CMK (cell line): ENCODE results near the gene STRC.
"Not testable (repeated sequence)": the region's sequence is repeated elsewhere in the genome, so short reads cannot be mapped to it uniquely, and the experiment has no call there.

Experiments used
- DNase-seq: peaks from one replicate; pipeline ENCODE4 v3.0.0-alpha.2; 2010; ENCODE audit warnings: low read depth

STRC gene

DNA sequence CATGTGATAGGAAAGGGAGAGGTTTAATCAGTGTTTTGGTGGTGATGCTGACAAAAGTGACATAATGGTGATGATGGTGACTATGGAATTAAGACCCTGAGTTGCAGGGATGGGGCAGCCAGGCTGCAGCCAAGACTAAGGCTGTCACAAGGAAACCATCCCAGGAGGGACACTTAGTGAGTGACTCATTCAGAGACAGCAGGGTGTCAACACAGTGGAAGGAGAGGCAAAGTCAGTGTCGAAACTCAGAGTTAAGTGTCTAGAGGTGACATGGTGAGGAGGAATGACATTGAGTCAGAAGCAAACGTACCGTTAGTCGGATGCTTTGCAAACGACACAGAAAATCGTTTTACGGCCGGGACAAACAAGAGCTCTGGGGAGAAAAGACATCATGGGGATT lies 54.8 kb downstream of the STRC start:
- not testable (repeated sequence) for DNase-seq

DNA sequence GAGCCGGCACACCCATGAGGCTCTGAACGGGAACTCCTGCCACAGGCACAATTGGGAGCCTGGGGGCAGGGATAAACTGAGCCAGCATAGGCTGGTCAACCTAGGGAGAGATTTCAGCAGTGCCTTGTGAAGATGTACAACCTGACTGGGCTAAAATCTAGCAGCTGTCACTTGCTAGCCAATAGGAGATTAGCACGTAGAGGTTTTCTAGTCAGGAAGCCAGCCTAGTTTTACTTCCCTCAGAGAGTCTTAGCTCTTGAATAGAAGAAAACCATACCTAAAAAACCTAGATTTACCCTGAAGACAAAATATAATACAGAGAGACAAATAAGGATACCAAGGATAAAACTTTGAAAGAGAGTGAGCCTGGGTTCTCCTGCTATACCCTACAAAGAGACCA lies 55.8 kb downstream of the STRC start:
- DNase-seq = not testable (repeated sequence)

DNA sequence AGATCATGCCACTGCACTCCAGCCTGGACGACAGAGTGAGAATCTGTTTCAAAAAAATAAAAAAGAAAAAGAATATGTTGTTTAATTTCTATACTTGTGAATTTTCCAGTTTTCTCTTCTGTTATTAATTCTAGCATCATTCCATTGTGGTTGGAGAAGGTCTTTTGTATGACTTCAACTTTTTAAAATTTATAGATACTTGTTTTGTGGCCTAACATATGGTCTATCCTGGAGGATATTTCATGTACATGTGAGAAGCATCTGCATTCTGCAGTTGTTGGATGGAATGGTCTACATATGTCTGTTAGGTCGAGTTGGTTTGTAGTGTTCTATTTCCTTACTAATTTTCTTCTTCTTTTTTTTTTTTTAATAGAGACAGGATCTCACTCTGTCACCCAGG lies 65.6 kb downstream of the STRC start:
- DNase-seq = no peak

DNA sequence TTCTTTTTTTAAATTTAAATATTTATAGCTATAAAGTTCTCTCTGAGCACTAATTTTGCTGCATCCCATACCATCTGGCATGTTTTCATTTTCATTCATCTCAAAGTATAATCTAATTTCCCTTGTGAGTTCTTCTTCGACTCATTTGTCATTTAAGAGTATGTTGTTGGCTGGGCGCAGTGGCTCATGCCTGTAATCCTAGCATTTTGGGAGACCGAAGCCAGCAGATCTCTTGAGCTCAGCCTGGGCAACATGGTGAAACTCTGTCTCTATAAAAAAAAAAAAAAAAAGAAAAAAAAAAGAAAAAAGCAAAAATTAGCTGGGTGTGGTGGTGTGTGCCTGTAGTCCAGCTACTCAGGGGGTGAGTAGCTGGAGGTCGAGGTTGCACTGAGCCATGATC lies 66.3 kb downstream of the STRC start:
- DNase-seq = no peak

DNA sequence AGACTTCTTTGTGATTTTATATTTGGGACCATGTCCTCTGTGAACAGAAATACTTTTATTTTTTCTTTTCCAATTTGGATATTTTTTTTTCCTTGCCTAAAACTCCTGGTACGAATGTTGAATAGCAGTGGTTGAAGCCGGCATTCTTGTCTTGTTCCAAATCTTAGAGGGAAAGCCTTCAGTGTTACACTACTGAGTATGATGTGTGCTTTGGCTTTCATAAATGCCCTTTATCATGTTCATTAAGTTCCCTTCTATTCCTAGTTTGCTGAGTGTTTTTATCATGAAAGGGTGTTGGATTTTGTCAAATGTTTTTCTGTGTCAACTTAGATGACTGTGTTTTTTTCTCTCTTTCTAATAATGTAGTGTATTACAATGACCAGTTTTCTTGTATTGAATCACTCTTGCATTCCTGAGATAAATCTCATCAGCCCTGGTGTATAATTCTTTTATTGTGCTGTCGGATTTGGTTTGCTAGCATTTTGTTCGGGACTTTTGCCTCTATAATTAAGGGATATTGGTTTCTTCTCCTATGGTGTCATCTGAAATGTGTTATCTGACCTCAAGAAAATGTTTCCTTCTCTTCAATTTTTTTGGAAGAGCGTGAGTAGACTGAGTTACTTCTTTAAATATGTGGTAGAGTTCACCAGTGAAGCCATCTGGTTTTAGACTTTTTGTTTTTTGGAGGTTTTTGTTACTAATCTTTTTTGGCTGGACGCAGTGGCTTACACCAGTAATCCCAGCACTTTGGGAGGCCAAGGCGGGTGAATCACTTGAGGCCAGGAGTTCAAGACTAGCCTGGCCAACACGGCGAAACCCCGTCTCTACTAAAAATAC lies 67.9 kb downstream of the STRC start:
- DNase-seq = no peak
